Endometrial microvascular endothelial cells (primary cell): ENCODE results near the gene FHIT. TPM values are rescaled to one million over a fixed set of nuclear protein-coding genes. Genes with fewer than 3 reads are reported as not detected.
"Not testable (repeated sequence)": the region's sequence is repeated elsewhere in the genome, so short reads cannot be mapped to it uniquely, and the experiment has no call there.

Experiments
- in situ Hi-C: cut with HindIII; loops from 2 replicates; pipeline ENCODE4 v1.10.0; 2017; ENCODE audit warnings: low sequenced_read_pairs, low pct_unique_long_range_greater_than_20kb; ENCODE audit errors: inconsistent ontology term
- total RNA-seq: library from RNA; depleted of rRNA; stranded (reverse); fragments of >200 nt; gene quantifications from one replicate; pipeline ENCODE4 v1.2.3, GENCODE V29; 2015; ENCODE audit errors: inconsistent ontology term

The FHIT gene
- total RNA-seq, 1 donor from 2014 or later, result 0.19 TPM

GRCh38 chr3:60729056-60729455 lies 522.2 kb downstream of the FHIT start:
- in situ Hi-C loops, result no loop called here

GRCh38 chr3:60728006-60728405 lies 523.2 kb downstream of the FHIT start:
- in situ Hi-C loops, result no loop called here

- in situ Hi-C loops, result no loop called here
Observed at GRCh38 chr3:60720736-60721135, 530.5 kb downstream of the FHIT start.

GRCh38 chr3:60716573-60716972 lies 534.7 kb downstream of the FHIT start:
- in situ Hi-C loops, result no loop called here

- in situ Hi-C loops, result no loop called here
Observed at GRCh38 chr3:60708191-60708975, 542.9 kb downstream of the FHIT start.

GRCh38 chr3:60707452-60708020 lies 543.7 kb downstream of the FHIT start:
- in situ Hi-C loops, result no loop called here

- in situ Hi-C loops, result no loop called here
Observed at GRCh38 chr3:60703956-60704736, 547.1 kb downstream of the FHIT start.

- in situ Hi-C loops, result no loop called here
Observed at GRCh38 chr3:60703008-60703407, 548.2 kb downstream of the FHIT start.

- in situ Hi-C loops, result no loop called here
Observed at GRCh38 chr3:60698117-60698516, 553.1 kb downstream of the FHIT start.

GRCh38 chr3:60697132-60697531 lies 554.1 kb downstream of the FHIT start:
- in situ Hi-C loops, result no loop called here

- in situ Hi-C loops, result no loop called here
Observed at GRCh38 chr3:60696428-60697125, 554.7 kb downstream of the FHIT start.

GRCh38 chr3:60675424-60675823 lies 575.8 kb downstream of the FHIT start:
- in situ Hi-C loops, result no loop called here

- in situ Hi-C loops, result no loop called here
Observed at GRCh38 chr3:60674870-60675269, 576.4 kb downstream of the FHIT start.

- in situ Hi-C loops, result no loop called here
Observed at GRCh38 chr3:60673123-60673522, 578.1 kb downstream of the FHIT start.

- in situ Hi-C loops, result not testable (repeated sequence)
Observed at GRCh38 chr3:60672337-60672736, 578.9 kb downstream of the FHIT start.

- in situ Hi-C loops, result no loop called here
Observed at GRCh38 chr3:60669636-60670035, 581.6 kb downstream of the FHIT start.

- in situ Hi-C loops, result no loop called here
Observed at GRCh38 chr3:60660026-60660425, 591.2 kb downstream of the FHIT start.

GRCh38 chr3:60659098-60659497 lies 592.2 kb downstream of the FHIT start:
- in situ Hi-C loops, result no loop called here

GRCh38 chr3:60657972-60658371 lies 593.3 kb downstream of the FHIT start:
- in situ Hi-C loops, result no loop called here
